ENCODE results near the gene ITGAE. TPM values are rescaled to one million over a fixed set of nuclear protein-coding genes. Genes with fewer than 3 reads are reported as not detected.

ITGAE gene
- total RNA-seq, 1 experiment from 2014 or later = 14.7 TPM

DNA sequence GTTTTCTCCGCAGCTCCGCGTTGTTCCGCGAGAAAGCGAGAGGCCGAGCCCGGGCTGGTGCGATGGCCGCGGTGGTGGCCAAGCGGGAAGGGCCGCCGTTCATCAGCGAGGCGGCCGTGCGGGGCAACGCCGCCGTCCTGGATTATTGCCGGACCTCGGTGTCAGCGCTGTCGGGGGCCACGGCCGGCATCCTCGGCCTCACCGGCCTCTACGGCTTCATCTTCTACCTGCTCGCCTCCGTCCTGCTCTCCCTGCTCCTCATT is 132.0 kb downstream of the ITGAE start:
- peak overlapping the region; percentile 82 for H3K27ac Mint-ChIP-seq (ENCODE audit: unreplicated experiment)
- intact Hi-C loops (cut with micrococcal nuclease; ENCODE audit: unreplicated experiment) = no loop called here
- DNase-seq = no peak
- TF ChIP-seq, protein P1, sequence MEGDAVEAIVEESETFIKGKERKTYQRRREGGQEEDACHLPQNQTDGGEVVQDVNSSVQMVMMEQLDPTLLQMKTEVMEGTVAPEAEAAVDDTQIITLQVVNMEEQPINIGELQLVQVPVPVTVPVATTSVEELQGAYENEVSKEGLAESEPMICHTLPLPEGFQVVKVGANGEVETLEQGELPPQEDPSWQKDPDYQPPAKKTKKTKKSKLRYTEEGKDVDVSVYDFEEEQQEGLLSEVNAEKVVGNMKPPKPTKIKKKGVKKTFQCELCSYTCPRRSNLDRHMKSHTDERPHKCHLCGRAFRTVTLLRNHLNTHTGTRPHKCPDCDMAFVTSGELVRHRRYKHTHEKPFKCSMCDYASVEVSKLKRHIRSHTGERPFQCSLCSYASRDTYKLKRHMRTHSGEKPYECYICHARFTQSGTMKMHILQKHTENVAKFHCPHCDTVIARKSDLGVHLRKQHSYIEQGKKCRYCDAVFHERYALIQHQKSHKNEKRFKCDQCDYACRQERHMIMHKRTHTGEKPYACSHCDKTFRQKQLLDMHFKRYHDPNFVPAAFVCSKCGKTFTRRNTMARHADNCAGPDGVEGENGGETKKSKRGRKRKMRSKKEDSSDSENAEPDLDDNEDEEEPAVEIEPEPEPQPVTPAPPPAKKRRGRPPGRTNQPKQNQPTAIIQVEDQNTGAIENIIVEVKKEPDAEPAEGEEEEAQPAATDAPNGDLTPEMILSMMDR (IDR thresholded peaks at IDR 0.05; ENCODE audit: unreplicated experiment) = no peak
- peaks cover 10% of the 10 kb centered on the region for H3K4me1 Mint-ChIP-seq (ENCODE audit: low read depth, unreplicated experiment)
- peaks cover 63% of the 10 kb centered on the region for H3K36me3 Mint-ChIP-seq (ENCODE audit: insufficient read depth, unreplicated experiment)
- H3K4me3 Mint-ChIP-seq (ENCODE audit: low read depth, unreplicated experiment) = peak overlapping the region; percentile 91
- CTCF ChIA-PET = no interaction called here
- BruUV-seq (replicated peaks) = TSS peak; percentile 98
- no peaks in the 10 kb centered on the region for H3K9me3 Mint-ChIP-seq (ENCODE audit: low read depth, unreplicated experiment)
- no peaks in the 10 kb centered on the region for H3K27me3 Mint-ChIP-seq (ENCODE audit: unreplicated experiment)

DNA sequence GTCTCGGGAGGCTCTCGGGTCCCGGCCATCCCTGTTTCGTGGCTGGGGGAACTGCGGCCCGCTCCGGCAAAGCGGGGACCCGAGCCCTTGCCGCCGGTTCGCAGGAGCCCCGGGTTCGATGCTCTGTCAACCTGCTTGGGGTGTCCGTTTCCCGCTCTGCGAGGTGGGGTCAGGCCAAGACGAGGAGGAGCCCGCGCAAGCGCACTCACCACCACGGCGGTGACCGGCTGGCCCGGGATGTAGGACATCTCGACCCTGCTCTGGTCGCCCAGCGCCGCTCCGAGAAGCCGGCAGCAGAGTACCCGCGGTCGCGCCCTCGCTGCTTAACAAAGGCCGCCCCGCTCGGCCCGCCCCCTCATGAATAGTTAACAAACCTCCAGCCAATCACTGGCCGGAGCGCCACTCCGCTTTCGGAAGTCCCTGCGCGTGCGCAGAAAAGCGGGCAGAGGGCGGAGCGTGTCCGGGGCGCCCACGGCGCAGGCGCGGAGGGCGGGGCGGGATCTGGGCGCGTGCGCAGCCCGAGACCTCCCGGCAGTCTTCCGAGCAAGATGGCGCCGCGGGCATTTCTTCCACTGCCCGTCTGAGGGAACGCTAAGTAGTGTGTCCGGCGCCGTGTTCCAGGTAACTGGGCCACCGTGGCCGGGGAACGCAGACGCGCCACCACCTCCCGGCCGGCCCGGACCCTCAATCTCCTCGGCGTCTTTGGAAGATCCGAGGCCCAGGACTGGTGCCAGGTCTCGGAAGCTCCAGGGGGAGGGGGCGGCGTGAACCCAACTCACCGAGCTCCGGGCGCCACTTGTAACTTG is 132.5 kb downstream of the ITGAE start, which contains the start of the genes EMC6 and TAX1BP3:
EMC6 (plus strand) TSS at position 534 of the 806 bp plus-strand sequence. CDS start 335 bp downstream, outside the sequence.
TAX1BP3 (minus strand) TSS at position 300 of the 806 bp plus-strand sequence; CDS start at position 248, 52 bp downstream.
- Mint-ChIP-seq H3K9me3 (ENCODE audit: low read depth, unreplicated experiment) (no peaks in the 10 kb centered on the region), H3K4me1 (ENCODE audit: low read depth, unreplicated experiment) (peaks cover 10% of the 10 kb centered on the region), H3K4me3 (ENCODE audit: low read depth, unreplicated experiment) (peak within 1 kb of the TSS; percentile 91), H3K36me3 (ENCODE audit: insufficient read depth, unreplicated experiment) (peaks cover 65% of the 10 kb centered on the region), H3K27me3 (ENCODE audit: unreplicated experiment) (no peaks in the 10 kb centered on the region), H3K27ac (ENCODE audit: unreplicated experiment) (peak within 1 kb of the TSS; percentile 82)
- TF ChIP-seq, protein P1 (IDR thresholded peaks at IDR 0.05; ENCODE audit: unreplicated experiment) = no peak
- BruUV-seq (replicated peaks) = no TSS peak
- CTCF ChIA-PET = interaction anchor here (0.5 to 0.6 kb wide), 2 partner anchors 14 to 45 kb away, joined by 4 read pairs; no protein-coding TSS in a partner anchor
- intact Hi-C loops (cut with micrococcal nuclease; ENCODE audit: unreplicated experiment) = no loop called here
- peak; percentile 96 for DNase-seq

DNA sequence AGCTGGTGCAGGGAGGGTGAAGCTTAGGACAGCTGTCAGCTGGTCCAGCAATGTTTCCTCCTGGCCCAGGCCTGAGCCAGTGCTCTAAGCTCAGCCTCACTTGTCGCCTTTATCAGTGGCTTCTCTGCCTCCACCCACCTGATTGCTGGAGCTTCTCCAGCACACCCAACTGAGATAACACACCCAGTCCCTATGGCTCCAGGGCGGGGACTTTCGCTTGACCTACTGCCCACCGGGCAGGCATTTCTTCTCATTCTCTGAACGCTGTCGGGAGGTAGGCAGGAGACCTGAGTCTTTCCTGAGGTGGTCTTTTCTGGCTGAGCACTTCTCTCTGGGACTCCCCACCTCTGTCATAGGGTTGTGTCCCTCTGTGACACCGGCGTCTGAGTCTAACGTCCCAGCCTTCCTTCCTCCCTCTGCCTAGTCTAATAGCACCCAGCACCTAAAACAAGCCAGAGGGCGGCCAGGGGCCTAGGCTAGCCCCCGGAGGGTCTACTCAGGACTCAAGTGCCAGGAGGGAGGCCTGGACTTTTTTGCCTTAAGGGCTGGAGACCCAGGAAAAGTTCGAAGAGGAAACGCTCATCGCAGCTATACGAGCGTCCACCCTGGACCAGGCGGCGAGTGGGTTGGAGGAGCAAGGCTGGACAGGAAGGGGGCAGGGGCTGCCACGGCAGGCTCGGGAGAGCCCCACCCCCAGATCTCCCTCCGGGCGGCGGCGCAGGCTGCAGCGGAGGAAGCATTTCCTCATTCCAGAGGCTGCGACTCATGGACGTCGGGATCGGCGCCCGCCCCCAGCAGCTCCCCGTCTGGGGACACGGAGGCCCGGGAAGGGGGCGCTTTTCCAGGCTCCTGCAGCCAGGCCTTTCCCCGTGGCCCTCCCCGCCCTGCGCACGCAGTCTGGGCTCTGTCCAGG is 133.4 kb downstream of the ITGAE start:
- Mint-ChIP-seq H3K27me3 (ENCODE audit: unreplicated experiment) (no peaks in the 10 kb centered on the region), H3K27ac (ENCODE audit: unreplicated experiment) (peak overlapping the region; percentile 58), H3K9me3 (ENCODE audit: low read depth, unreplicated experiment) (no peaks in the 10 kb centered on the region), H3K4me3 (ENCODE audit: low read depth, unreplicated experiment) (peak overlapping the region; percentile 91), H3K36me3 (ENCODE audit: insufficient read depth, unreplicated experiment) (peaks cover 67% of the 10 kb centered on the region), H3K4me1 (ENCODE audit: low read depth, unreplicated experiment) (peaks cover 10% of the 10 kb centered on the region)
- CTCF ChIA-PET = interaction anchor here (0.5 to 0.6 kb wide), 3 partner anchors 13 to 728 kb away, joined by 3 to 4 read pairs (median 4); no protein-coding TSS in a partner anchor
- TSS peak; percentile 35 for BruUV-seq (replicated peaks)
- TF ChIP-seq, protein P1 (IDR thresholded peaks at IDR 0.05; ENCODE audit: unreplicated experiment) = no peak
- DNase-seq = peak; percentile 90
- intact Hi-C loops (cut with micrococcal nuclease; ENCODE audit: unreplicated experiment) = no loop called here

DNA sequence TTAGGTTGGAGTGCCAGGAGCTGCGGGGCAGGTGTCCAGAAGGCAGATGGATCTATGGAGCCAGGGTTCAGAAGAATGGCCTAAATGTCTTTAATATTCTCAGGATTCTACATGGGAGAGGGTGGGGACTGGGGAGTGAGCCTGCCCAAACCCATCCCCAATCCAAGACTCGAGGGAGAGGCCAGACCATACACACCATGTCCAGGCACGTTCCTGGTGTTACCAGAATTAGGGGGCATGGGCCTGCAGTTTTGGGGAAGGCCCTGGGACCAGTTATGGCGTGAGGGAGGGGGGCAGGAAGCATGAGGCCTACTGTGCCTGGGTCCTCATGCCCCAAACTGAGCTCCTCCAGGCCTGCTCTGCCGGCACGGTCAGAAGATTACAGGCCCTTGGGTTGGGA is 134.5 kb downstream of the ITGAE start:
- peak overlapping the region; percentile 45 for H3K4me3 Mint-ChIP-seq (ENCODE audit: low read depth, unreplicated experiment)
- BruUV-seq (replicated peaks) = no TSS peak
- no peak for DNase-seq
- no peaks in the 10 kb centered on the region for H3K9me3 Mint-ChIP-seq (ENCODE audit: low read depth, unreplicated experiment)
- H3K36me3 Mint-ChIP-seq (ENCODE audit: insufficient read depth, unreplicated experiment) = peaks cover 75% of the 10 kb centered on the region
- TF ChIP-seq, protein P1 (IDR thresholded peaks at IDR 0.05; ENCODE audit: unreplicated experiment) = no peak
- no peaks in the 10 kb centered on the region for H3K27me3 Mint-ChIP-seq (ENCODE audit: unreplicated experiment)
- peak overlapping the region; percentile 75 for H3K27ac Mint-ChIP-seq (ENCODE audit: unreplicated experiment)
- H3K4me1 Mint-ChIP-seq (ENCODE audit: low read depth, unreplicated experiment) = peaks cover 10% of the 10 kb centered on the region
- CTCF ChIA-PET = no interaction called here
- intact Hi-C loops (cut with micrococcal nuclease; ENCODE audit: unreplicated experiment) = no loop called here
